ENCODE results near the gene HSFX4.
"Not testable (repeated sequence)": the region's sequence is repeated elsewhere in the genome, so short reads cannot be mapped to it uniquely, and the experiment has no call there.

Gene HSFX4

GRCh38 chrX:149945820-149946219 lies 16.4 kb downstream of the HSFX4 start:
- H4K5ac ChIP-seq (ENCODE audit: low read length); H2AK5ac ChIP-seq (ENCODE audit: low read length); H2BK15ac ChIP-seq (replicated peaks; ENCODE audit: low read depth); DNase-seq; H2BK5ac ChIP-seq (ENCODE audit: low read length); H3K27me3 ChIP-seq (ENCODE audit: insufficient read depth, low read length, poor library complexity); H3K9ac ChIP-seq (ENCODE audit: low read length); H3K79me2 ChIP-seq (ENCODE audit: control insufficient read depth, insufficient read depth, low read length); H3K79me1 ChIP-seq (ENCODE audit: low read length); H3K36me3 ChIP-seq (ENCODE audit: control insufficient read depth, insufficient read depth, low read length); H3K4me3 ChIP-seq (ENCODE audit: low read length); H3K27ac ChIP-seq (ENCODE audit: low read depth, low read length); H3K4me1 ChIP-seq (ENCODE audit: control insufficient read depth, low read depth, low read length); H4K8ac ChIP-seq (ENCODE audit: low read depth, low read length); H3K56ac ChIP-seq (ENCODE audit: low read length); H3K23ac ChIP-seq (ENCODE audit: low read length); H3K4ac ChIP-seq (ENCODE audit: low read depth, low read length); H3K4me2 ChIP-seq (ENCODE audit: low read length); H2BK120ac ChIP-seq (ENCODE audit: low read depth, low read length); H3K18ac ChIP-seq (ENCODE audit: low read length): not testable (repeated sequence)
- WGBS (ENCODE audit: extremely low coverage, insufficient coverage, low lambda C conversion rate) = no CpG with 5 or more reads among the region's 9 CpGs

DNA sequence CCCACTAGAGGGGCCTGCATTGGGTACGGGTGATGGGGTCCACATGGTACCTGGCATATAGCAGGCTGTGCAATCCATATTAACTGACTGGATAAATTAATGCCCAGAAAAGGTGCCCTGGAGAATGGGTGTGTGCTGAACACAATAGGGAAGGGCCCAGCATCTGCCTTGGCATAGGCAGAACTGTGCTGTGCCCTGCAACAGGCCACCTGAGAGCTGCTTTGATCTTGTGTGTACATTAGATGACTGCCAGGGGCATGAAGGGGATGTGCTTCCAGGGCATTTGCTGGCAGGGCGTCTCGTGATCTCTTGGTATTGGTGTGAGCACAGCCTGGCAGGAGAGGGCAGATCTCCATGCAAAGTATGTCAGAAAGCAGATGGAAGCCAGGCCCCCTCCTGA lies 17.6 kb downstream of the HSFX4 start:
- not testable (repeated sequence) for H3K27me3 ChIP-seq (ENCODE audit: insufficient read depth, low read length, poor library complexity); H3K56ac ChIP-seq (ENCODE audit: low read length); H4K5ac ChIP-seq (ENCODE audit: low read length); H3K79me2 ChIP-seq (ENCODE audit: control insufficient read depth, insufficient read depth, low read length); H2BK120ac ChIP-seq (ENCODE audit: low read depth, low read length); H3K23ac ChIP-seq (ENCODE audit: low read length); H4K8ac ChIP-seq (ENCODE audit: low read depth, low read length); H3K18ac ChIP-seq (ENCODE audit: low read length); H3K27ac ChIP-seq (ENCODE audit: low read depth, low read length); H2BK15ac ChIP-seq (replicated peaks; ENCODE audit: low read depth); H3K4me3 ChIP-seq (ENCODE audit: low read length); H3K4ac ChIP-seq (ENCODE audit: low read depth, low read length); H3K36me3 ChIP-seq (ENCODE audit: control insufficient read depth, insufficient read depth, low read length); DNase-seq; H2AK5ac ChIP-seq (ENCODE audit: low read length); H3K4me1 ChIP-seq (ENCODE audit: control insufficient read depth, low read depth, low read length); H3K79me1 ChIP-seq (ENCODE audit: low read length); H2BK5ac ChIP-seq (ENCODE audit: low read length); H3K4me2 ChIP-seq (ENCODE audit: low read length); H3K9ac ChIP-seq (ENCODE audit: low read length)
- no CpG with 5 or more reads among the region's 3 CpGs for WGBS (ENCODE audit: extremely low coverage, insufficient coverage, low lambda C conversion rate)

- Histone ChIP-seq H2AK5ac (ENCODE audit: low read length) (no peak overlapping the region), H3K27me3 (ENCODE audit: insufficient read depth, low read length, poor library complexity) (no peaks in the 10 kb centered on the region), H3K18ac (ENCODE audit: low read length) (no peak overlapping the region), H3K4me1 (ENCODE audit: control insufficient read depth, low read depth, low read length) (no peaks in the 10 kb centered on the region), H2BK5ac (ENCODE audit: low read length) (no peak overlapping the region), H3K23ac (ENCODE audit: low read length) (no peak overlapping the region), H3K79me1 (ENCODE audit: low read length) (no peaks in the 10 kb centered on the region), H4K8ac (ENCODE audit: low read depth, low read length) (no peak overlapping the region), H3K9ac (ENCODE audit: low read length) (no peak overlapping the region), H2BK120ac (ENCODE audit: low read depth, low read length) (no peak overlapping the region), H3K36me3 (ENCODE audit: control insufficient read depth, insufficient read depth, low read length) (no peaks in the 10 kb centered on the region), H3K4me3 (ENCODE audit: low read length) (no peak overlapping the region), H2BK15ac (replicated peaks; ENCODE audit: low read depth) (no peak overlapping the region), H3K79me2 (ENCODE audit: control insufficient read depth, insufficient read depth, low read length) (no peaks in the 10 kb centered on the region), H4K5ac (ENCODE audit: low read length) (no peak overlapping the region), H3K4me2 (ENCODE audit: low read length) (no peak overlapping the region), H3K56ac (ENCODE audit: low read length) (no peak overlapping the region), H3K4ac (ENCODE audit: low read depth, low read length) (no peak overlapping the region), H3K27ac (ENCODE audit: low read depth, low read length) (no peak overlapping the region)
- DNase-seq = peak; percentile 63
- WGBS (ENCODE audit: extremely low coverage, insufficient coverage, low lambda C conversion rate) = no CpG with 5 or more reads among the region's 3 CpGs
Measured at GRCh38 chrX:149948016-149948415, 18.6 kb downstream of the HSFX4 start.

- H2BK120ac ChIP-seq (ENCODE audit: low read depth, low read length) = no peak overlapping the region
- H3K79me2 ChIP-seq (ENCODE audit: control insufficient read depth, insufficient read depth, low read length) = no peaks in the 10 kb centered on the region
- no CpG with 5 or more reads among the region's 6 CpGs for WGBS (ENCODE audit: extremely low coverage, insufficient coverage, low lambda C conversion rate)
- H3K27ac ChIP-seq (ENCODE audit: low read depth, low read length) = no peak overlapping the region
- H3K9ac ChIP-seq (ENCODE audit: low read length) = no peak overlapping the region
- no peaks in the 10 kb centered on the region for H3K79me1 ChIP-seq (ENCODE audit: low read length)
- H2AK5ac ChIP-seq (ENCODE audit: low read length) = no peak overlapping the region
- H3K56ac ChIP-seq (ENCODE audit: low read length) = no peak overlapping the region
- no peak overlapping the region for H3K23ac ChIP-seq (ENCODE audit: low read length)
- no peak overlapping the region for H3K4me2 ChIP-seq (ENCODE audit: low read length)
- H3K4me1 ChIP-seq (ENCODE audit: control insufficient read depth, low read depth, low read length) = no peaks in the 10 kb centered on the region
- no peak overlapping the region for H2BK5ac ChIP-seq (ENCODE audit: low read length)
- no peak overlapping the region for H3K4ac ChIP-seq (ENCODE audit: low read depth, low read length)
- no peak overlapping the region for H2BK15ac ChIP-seq (replicated peaks; ENCODE audit: low read depth)
- peak; percentile 43 for DNase-seq
- H4K8ac ChIP-seq (ENCODE audit: low read depth, low read length) = no peak overlapping the region
- H3K27me3 ChIP-seq (ENCODE audit: insufficient read depth, low read length, poor library complexity) = no peaks in the 10 kb centered on the region
- H3K36me3 ChIP-seq (ENCODE audit: control insufficient read depth, insufficient read depth, low read length) = no peaks in the 10 kb centered on the region
- no peak overlapping the region for H3K4me3 ChIP-seq (ENCODE audit: low read length)
- no peak overlapping the region for H4K5ac ChIP-seq (ENCODE audit: low read length)
- no peak overlapping the region for H3K18ac ChIP-seq (ENCODE audit: low read length)
Measured at GRCh38 chrX:149949743-149950436, 20.5 kb downstream of the HSFX4 start.

- H2AK5ac ChIP-seq (ENCODE audit: low read length) = no peak overlapping the region
- no peak overlapping the region for H2BK5ac ChIP-seq (ENCODE audit: low read length)
- H3K27me3 ChIP-seq (ENCODE audit: insufficient read depth, low read length, poor library complexity) = no peaks in the 10 kb centered on the region
- whole genome bisulfite sequencing (ENCODE audit: extremely low coverage, insufficient coverage, low lambda C conversion rate) = no CpG with 5 or more reads among the region's 1 CpG
- no peaks in the 10 kb centered on the region for H3K4me1 ChIP-seq (ENCODE audit: control insufficient read depth, low read depth, low read length)
- no peak overlapping the region for H2BK120ac ChIP-seq (ENCODE audit: low read depth, low read length)
- H3K4ac ChIP-seq (ENCODE audit: low read depth, low read length) = no peak overlapping the region
- no peak overlapping the region for H3K27ac ChIP-seq (ENCODE audit: low read depth, low read length)
- no peak overlapping the region for H3K56ac ChIP-seq (ENCODE audit: low read length)
- no peak overlapping the region for H3K4me3 ChIP-seq (ENCODE audit: low read length)
- no peak overlapping the region for H3K23ac ChIP-seq (ENCODE audit: low read length)
- no peaks in the 10 kb centered on the region for H3K79me2 ChIP-seq (ENCODE audit: control insufficient read depth, insufficient read depth, low read length)
- H3K4me2 ChIP-seq (ENCODE audit: low read length) = no peak overlapping the region
- H4K8ac ChIP-seq (ENCODE audit: low read depth, low read length) = no peak overlapping the region
- no peaks in the 10 kb centered on the region for H3K79me1 ChIP-seq (ENCODE audit: low read length)
- H3K18ac ChIP-seq (ENCODE audit: low read length) = no peak overlapping the region
- H4K5ac ChIP-seq (ENCODE audit: low read length) = no peak overlapping the region
- DNase-seq = peak; percentile 28
- H3K36me3 ChIP-seq (ENCODE audit: control insufficient read depth, insufficient read depth, low read length) = no peaks in the 10 kb centered on the region
- no peak overlapping the region for H3K9ac ChIP-seq (ENCODE audit: low read length)
- no peak overlapping the region for H2BK15ac ChIP-seq (replicated peaks; ENCODE audit: low read depth)
Measured at GRCh38 chrX:149950681-149951080, 21.3 kb downstream of the HSFX4 start.

DNA sequence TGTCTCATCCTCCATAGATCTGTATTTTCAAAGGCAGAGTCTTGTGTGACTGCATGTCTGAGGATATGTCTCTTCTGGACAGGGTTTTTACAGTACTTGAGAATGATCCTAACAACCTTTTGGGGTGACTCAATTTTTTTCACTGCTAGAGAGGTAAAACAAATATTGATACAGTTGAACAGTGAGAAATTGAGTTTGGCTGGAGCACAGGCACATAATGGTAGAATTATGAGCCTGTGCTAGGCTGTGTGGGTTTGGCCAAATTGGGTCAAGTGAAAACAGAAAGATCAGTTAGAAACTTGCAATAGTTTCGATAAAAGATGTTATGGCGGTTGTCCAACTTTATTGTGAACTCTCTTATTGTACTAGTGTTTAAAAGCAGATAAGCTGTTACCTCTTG lies 32.2 kb downstream of the HSFX4 start:
- no peak overlapping the region for H3K9ac ChIP-seq (ENCODE audit: low read length)
- no peak overlapping the region for H3K56ac ChIP-seq (ENCODE audit: low read length)
- no peaks in the 10 kb centered on the region for H3K27me3 ChIP-seq (ENCODE audit: insufficient read depth, low read length, poor library complexity)
- no CpG with 5 or more reads among the region's 2 CpGs for WGBS (ENCODE audit: extremely low coverage, insufficient coverage, low lambda C conversion rate)
- H3K36me3 ChIP-seq (ENCODE audit: control insufficient read depth, insufficient read depth, low read length) = no peaks in the 10 kb centered on the region
- no peak overlapping the region for H4K8ac ChIP-seq (ENCODE audit: low read depth, low read length)
- no peaks in the 10 kb centered on the region for H3K79me1 ChIP-seq (ENCODE audit: low read length)
- no peak overlapping the region for H2BK5ac ChIP-seq (ENCODE audit: low read length)
- H2AK5ac ChIP-seq (ENCODE audit: low read length) = no peak overlapping the region
- no peak overlapping the region for H2BK120ac ChIP-seq (ENCODE audit: low read depth, low read length)
- H2BK15ac ChIP-seq (replicated peaks; ENCODE audit: low read depth) = no peak overlapping the region
- H3K4ac ChIP-seq (ENCODE audit: low read depth, low read length) = no peak overlapping the region
- no peak overlapping the region for H3K23ac ChIP-seq (ENCODE audit: low read length)
- H3K27ac ChIP-seq (ENCODE audit: low read depth, low read length) = no peak overlapping the region
- H3K79me2 ChIP-seq (ENCODE audit: control insufficient read depth, insufficient read depth, low read length) = no peaks in the 10 kb centered on the region
- DNase-seq = no peak
- H3K4me2 ChIP-seq (ENCODE audit: low read length) = no peak overlapping the region
- H3K18ac ChIP-seq (ENCODE audit: low read length) = no peak overlapping the region
- no peaks in the 10 kb centered on the region for H3K4me1 ChIP-seq (ENCODE audit: control insufficient read depth, low read depth, low read length)
- no peak overlapping the region for H3K4me3 ChIP-seq (ENCODE audit: low read length)
- H4K5ac ChIP-seq (ENCODE audit: low read length) = no peak overlapping the region

All from mesendoderm (in vitro differentiated cells).